Kidney (tissue), 14 donors: ENCODE results near the gene CYP19A1. TPM values are rescaled to one million over a fixed set of nuclear protein-coding genes. Genes with fewer than 3 reads are reported as not detected.

ENCODE experiments used
- DNase-seq, 5 donors: peaks; one replicate each; pipeline ENCODE4 v3.0.0-alpha.2; 2013 to 2020
- FAIRE-seq: peaks from 2 replicates; lab custom pipeline; 2012; peaks lifted over from hg19 to GRCh38; lab: Jason Lieb, UNC
- H3K27ac ChIP-seq, 2 donors: one replicate each; pipeline ENCODE4 v1.7.0; 2013; ENCODE audit warnings: low read depth in 2 of 2, low read length in 2 of 2, inconsistent platforms in 1 of 2
- H3K27me3 ChIP-seq: one replicate; pipeline ENCODE4 v1.7.1; 2013; ENCODE audit warnings: low read length, inconsistent platforms; ENCODE audit not compliant: control insufficient read depth, insufficient read depth
- H3K36me3 ChIP-seq, 3 donors: one replicate each; pipeline versions ENCODE4 v1.7.0 to v1.7.1; 2013; ENCODE audit warnings: low read length in 3 of 3, control low read depth in 1 of 3, inconsistent platforms in 1 of 3; ENCODE audit not compliant: insufficient read depth in 3 of 3, control insufficient read depth in 2 of 3
- H3K4me1 ChIP-seq, 3 donors: one replicate each; pipeline versions ENCODE4 v1.7.0 to v1.7.1; 2013; ENCODE audit warnings: low read length in 3 of 3, inconsistent platforms in 1 of 3, low read depth in 1 of 3; ENCODE audit not compliant: control insufficient read depth in 2 of 3, insufficient read depth in 2 of 3
- H3K4me3 ChIP-seq, 3 donors: one replicate each; pipeline versions ENCODE4 v1.7.0 to v1.8.1; 2013; ENCODE audit warnings: low read length in 3 of 3, control low read depth in 1 of 3, inconsistent platforms in 1 of 3
- H3K9ac ChIP-seq, 3 donors: one replicate each; pipeline versions ENCODE4 v1.7.0 to v1.7.1; 2013; ENCODE audit warnings: low read length in 3 of 3, control low read depth in 1 of 3, inconsistent platforms in 1 of 3
- H3K9me3 ChIP-seq, 3 donors: one replicate each; pipeline versions ENCODE4 v1.7.0 to v1.7.1; 2013; ENCODE audit warnings: low read length in 3 of 3, control low read depth in 1 of 3, inconsistent platforms in 1 of 3; ENCODE audit not compliant: control insufficient read depth in 2 of 3, insufficient read depth in 1 of 3
- intact Hi-C: fragments of 100-400 bp; cut with DNase I; formaldehyde crosslinking; loops from one replicate; pipeline ENCODE4 v1.11.1; 2022
- polyA plus RNA-seq: library from polyadenylated mRNA; stranded (reverse); fragments of 350-450 nt; fragmentation: Illumina TruSeq; extraction: RNeasy Lipid Tissue Mini Kit (QIAGEN cat#74804); gene quantifications from one replicate; pipeline ENCODE4 v1.2.3, GENCODE V29; 2014; ENCODE audit warnings: low read depth, low replicate concordance; ENCODE audit not compliant: insufficient read depth
- total RNA-seq: library from RNA; stranded (reverse); fragmentation: NEBNext Ultra II Directional; extraction: Animal tissue kit (Norgen Biotek cat#: 25700); gene quantifications from one replicate; pipeline ENCODE4 v1.2.1, GENCODE V29; 2021
- TF ChIP-seq, protein P1 (sequence below): IDR thresholded peaks from 3 replicates; pipeline ENCODE4 v1.5.1; 2012; ENCODE audit warnings: mild to moderate bottlenecking, moderate library complexity, borderline replicate concordance; ENCODE audit not compliant: insufficient read depth; ENCODE audit errors: extremely low read depth
- donor health status: control.
- donor health status: control.
- donor health status: control.
- donor health status: control.
- donor health status: control.
- donor health status: DM: yes; HTN: yes; CAD: no.
- donor health status: Normal renal cell carcinoma (clear cell type).

CYP19A1 gene
- total and polyA plus RNA-seq, 2 donors from 2014 or later, result 0.50 TPM; not detected in 1

DNA sequence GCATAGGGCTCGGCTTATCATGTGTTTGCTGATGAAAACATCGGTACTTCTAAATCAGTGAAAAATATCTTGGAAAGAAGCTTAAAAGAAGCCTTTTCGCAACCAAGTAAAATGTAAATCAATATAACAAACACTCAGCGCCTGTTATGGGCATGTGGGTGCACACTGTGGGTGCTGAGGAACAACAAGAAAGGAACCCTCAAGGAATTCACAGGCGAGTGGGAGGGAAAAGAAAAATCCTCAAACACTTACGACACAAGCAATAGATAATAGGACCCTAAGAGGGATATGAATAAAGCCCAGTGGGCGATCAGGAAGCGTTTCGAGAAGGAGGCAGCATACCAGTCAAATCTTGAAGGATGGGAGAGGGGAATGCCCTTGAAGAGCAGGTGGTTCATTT, 25.0 kb upstream of the CYP19A1 start:
- TF ChIP-seq, protein P1, sequence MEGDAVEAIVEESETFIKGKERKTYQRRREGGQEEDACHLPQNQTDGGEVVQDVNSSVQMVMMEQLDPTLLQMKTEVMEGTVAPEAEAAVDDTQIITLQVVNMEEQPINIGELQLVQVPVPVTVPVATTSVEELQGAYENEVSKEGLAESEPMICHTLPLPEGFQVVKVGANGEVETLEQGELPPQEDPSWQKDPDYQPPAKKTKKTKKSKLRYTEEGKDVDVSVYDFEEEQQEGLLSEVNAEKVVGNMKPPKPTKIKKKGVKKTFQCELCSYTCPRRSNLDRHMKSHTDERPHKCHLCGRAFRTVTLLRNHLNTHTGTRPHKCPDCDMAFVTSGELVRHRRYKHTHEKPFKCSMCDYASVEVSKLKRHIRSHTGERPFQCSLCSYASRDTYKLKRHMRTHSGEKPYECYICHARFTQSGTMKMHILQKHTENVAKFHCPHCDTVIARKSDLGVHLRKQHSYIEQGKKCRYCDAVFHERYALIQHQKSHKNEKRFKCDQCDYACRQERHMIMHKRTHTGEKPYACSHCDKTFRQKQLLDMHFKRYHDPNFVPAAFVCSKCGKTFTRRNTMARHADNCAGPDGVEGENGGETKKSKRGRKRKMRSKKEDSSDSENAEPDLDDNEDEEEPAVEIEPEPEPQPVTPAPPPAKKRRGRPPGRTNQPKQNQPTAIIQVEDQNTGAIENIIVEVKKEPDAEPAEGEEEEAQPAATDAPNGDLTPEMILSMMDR, result no peak
- Histone ChIP-seq H3K27ac (no peak overlapping the region), H3K4me3 (no peak overlapping the region), H3K4me1 (no peaks in the 10 kb centered on the region), H3K27me3 (no peaks in the 10 kb centered on the region), H3K9ac (no peak overlapping the region), H3K36me3 (no peaks in the 10 kb centered on the region), H3K9me3 (no peaks in the 10 kb centered on the region)
- no peak for FAIRE-seq
- DNase-seq, result no peak
- intact Hi-C loops, result no loop called here

DNA sequence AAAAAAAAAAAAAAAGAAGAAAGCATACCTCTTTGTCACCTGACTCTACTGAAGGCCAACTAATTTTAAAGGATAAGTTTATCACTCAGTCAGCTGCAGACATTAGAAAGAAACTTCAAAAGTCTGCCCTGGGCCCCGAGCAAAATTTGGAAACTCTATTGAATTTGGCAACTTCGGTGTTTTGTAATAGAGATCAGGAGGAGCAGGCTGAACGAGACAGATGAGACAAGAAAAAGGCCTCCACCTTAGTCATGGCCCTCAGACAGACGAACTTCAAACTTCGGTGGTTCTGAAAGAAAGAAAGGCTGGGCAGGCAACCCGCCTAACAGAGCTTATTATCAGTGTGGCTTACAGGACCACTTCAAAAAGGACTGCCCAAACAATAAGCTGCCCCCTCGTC, 21.6 kb upstream of the CYP19A1 start:
- FAIRE-seq, result no peak
- Histone ChIP-seq H3K4me3 (no peak overlapping the region), H3K27me3 (no peaks in the 10 kb centered on the region), H3K9ac (no peak overlapping the region), H3K9me3 (no peaks in the 10 kb centered on the region), H3K4me1 (no peaks in the 10 kb centered on the region), H3K27ac (no peak overlapping the region), H3K36me3 (no peaks in the 10 kb centered on the region)
- no peak for DNase-seq
- TF ChIP-seq, protein P1, result no peak
- intact Hi-C loops, result no loop called here

DNA sequence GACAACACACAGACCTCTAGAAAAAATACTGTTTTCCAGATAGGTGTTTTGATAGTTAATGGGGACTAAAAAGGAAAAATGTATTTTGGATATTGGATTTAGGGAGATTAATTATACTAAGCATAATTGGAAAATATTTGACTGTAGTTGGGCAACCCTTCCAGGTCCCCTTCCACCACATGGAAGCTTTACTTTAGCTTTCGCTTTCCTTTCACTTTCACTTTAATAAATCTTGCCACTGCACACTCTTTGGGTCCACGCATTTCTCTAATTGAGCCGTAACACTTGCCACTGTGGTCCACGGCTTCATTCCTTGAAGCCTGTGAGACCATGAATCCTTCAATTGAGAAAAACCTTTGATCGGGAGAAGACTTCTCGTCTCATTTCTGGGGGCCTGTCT, 18.6 kb upstream of the CYP19A1 start:
- Histone ChIP-seq H3K36me3 (no peaks in the 10 kb centered on the region), H3K27ac (no peak overlapping the region), H3K9ac (no peak overlapping the region), H3K4me3 (no peak overlapping the region), H3K9me3 (no peaks in the 10 kb centered on the region), H3K4me1 (no peaks in the 10 kb centered on the region), H3K27me3 (no peaks in the 10 kb centered on the region)
- TF ChIP-seq, protein P1, result no peak
- intact Hi-C loops, result no loop called here
- DNase-seq (no peak), FAIRE-seq (no peak)

DNA sequence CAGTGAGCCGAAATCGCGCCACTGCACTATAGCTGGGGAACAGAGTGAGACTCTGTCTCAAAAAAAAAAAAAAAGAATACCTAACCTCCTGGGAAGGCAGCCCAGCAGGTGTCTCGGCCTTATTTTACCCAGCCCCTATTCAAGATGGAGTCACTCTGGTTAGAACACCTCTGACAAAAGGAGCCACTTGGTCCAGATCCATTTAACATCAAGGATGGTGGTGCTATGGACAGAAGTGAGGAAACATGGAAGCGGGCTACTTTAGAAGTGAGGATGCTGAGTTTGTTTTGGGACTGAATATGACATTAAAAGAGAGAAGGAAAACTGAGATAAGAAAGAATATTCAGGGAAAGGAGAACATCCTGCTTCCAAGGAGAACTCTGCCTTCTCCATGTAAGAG, 17.8 kb upstream of the CYP19A1 start:
- no peaks in the 10 kb centered on the region for H3K9me3 ChIP-seq
- intact Hi-C loops, result no loop called here
- H3K4me3 ChIP-seq, result no peak overlapping the region
- H3K27me3 ChIP-seq, result no peaks in the 10 kb centered on the region
- no peak for DNase-seq
- no peaks in the 10 kb centered on the region for H3K36me3 ChIP-seq
- H3K9ac ChIP-seq, result no peak overlapping the region
- no peaks in the 10 kb centered on the region for H3K4me1 ChIP-seq
- no peak overlapping the region for H3K27ac ChIP-seq
- TF ChIP-seq, protein P1, result no peak
- FAIRE-seq, result no peak
